NK-92 (cell line): ENCODE data around the gene ANKRD28.
"Not testable (repeated sequence)": the region's sequence is repeated elsewhere in the genome, so short reads cannot be mapped to it uniquely, and the experiment has no call there.

Experiments
- DNase-seq: peaks from one replicate; lab custom pipeline; 2025; ENCODE audit not compliant: unreplicated experiment; lab: John Stamatoyannopoulos, UW

ANKRD28 gene

DNA sequence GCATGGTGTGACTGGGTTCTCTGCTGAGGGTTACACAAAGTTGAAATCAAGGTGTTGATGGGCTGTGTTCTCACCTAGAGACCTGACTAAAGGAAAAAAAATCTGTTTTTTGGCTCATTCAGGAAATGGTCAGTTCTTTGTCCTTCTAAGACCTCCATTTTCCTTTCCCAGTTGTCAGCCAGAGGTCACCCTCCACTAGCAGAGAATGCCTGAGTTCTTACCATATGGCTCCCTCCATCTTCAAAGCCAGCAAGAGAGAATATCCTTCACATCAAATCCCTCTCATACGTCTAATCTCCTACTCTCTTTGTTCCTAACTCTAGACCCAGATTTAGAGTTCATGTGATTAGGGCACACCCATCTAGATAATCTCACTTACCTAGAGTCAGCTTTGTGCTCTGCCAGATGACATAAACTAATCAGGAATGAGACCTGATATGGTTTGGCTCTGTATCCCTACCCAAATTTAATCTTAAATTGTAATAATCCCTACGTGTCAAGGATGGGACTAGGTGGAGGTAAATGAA is 19.4 kb downstream of the ANKRD28 start:
- DNase-seq: no peak

GRCh38 chr3:15774931-15775560 is 22.7 kb downstream of the ANKRD28 start:
- not testable (repeated sequence) for DNase-seq

- no peak for DNase-seq
Observed at GRCh38 chr3:15771444-15771843, 26.3 kb downstream of the ANKRD28 start.

DNA sequence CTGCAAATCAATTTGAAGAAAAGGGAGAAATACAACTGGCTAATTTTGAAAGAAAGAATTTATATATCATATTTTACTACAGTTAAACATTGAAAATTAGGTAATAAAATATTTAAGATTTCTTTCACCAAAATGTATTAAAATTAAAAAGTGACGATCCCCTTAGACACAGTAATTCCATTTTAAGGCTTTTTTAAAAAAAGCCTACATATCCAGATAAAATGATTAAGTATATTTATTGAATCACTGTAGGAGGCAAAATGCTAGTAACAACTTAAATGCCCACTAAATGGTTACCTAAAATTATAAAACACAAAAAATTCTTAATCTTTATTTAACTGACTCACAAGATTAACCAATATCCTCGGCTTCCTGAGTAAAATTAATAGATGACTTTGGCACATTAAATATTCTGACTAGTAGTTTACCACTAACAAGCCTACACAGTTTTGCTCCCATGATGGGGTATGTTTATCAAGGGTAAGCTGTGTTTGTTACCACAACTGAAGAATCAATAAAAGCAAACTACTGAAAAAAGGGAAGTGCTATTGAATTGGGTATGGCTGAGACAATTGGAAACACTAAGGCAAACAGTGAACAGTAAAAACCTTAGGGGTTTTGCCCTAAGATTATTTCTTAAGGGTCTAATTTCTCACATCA is 28.4 kb downstream of the ANKRD28 start:
- no peak for DNase-seq

DNA sequence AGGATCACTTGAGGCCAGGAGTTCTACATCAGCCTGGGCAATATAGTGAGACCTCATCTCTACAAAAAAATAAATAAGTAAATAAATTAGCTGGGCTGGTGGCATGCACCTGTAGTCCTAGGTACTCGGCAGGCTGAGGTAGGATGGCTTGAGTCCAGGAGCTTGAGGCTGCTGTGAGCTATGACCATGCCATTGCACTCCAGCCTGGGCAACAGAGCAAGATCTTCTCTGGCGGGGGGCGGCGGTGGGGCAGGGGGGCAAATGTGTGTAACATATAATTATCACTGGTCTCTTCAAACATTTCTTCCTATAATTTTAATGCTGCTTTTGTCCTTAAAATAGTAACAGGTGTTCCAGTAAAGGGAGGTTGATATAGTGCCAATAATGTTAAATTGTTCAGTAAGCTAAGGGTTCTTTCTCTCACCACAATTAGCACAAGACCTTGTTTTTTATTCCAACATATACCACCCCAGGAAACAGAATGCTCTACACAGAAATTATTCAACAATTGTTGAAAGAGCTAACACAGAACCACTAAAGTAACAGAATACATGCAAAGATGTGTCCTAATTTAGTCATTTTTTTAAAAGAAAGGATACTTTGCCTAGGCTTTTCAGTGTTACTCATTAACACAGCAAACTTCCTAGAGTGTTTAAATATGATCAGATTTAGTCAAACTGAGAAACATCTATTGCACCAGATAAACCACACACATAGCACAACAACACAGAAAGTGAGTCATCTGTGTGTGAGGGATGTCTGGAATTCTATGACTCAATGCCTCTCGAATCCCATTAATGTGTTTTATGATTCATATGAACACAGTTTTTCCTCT is 29.1 kb downstream of the ANKRD28 start:
- no peak for DNase-seq

GRCh38 chr3:15766406-15766805 is 31.4 kb downstream of the ANKRD28 start:
- no peak for DNase-seq

DNA sequence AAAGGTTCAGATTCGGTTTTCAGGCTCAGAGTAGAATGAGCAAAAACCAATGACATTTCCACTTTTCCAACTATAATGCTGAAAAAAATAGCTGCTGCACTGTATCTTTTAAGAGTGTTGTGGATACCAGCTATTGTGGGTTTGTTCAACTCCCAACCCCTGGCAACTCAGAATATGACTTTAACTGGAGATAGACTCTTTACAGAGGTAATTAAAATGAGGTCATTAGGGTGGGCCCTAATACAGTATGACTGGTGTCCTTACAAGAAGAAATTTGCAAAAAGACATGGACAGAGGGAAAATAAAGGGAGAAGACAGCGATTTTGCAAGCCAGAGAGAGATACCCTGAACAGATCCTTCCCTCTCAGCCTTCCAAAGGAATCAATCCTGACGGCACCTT is 39.5 kb downstream of the ANKRD28 start:
- no peak for DNase-seq

GRCh38 chr3:15757824-15758223 is 40.0 kb downstream of the ANKRD28 start:
- DNase-seq: no peak

DNA sequence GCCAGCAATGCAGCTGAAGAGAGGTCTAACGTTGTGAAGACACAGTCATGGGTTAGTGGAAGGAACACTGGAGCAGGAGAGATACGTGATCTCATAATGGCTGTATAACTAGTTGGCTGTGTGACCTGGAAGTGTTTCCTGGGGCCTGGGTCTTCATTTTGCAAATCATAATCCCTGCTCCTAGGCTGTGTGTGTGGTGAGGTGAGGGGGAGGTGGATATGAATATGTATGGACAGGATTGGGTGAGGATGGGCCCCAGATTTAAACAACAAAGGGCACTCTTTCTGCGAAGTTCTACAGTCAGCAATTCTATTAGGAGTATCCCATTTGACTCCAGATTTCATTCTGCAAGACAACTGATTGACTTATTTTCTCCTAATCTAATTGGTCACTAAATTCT is 41.3 kb downstream of the ANKRD28 start:
- no peak for DNase-seq

GRCh38 chr3:15755780-15756179 is 42.0 kb downstream of the ANKRD28 start:
- no peak for DNase-seq

DNA sequence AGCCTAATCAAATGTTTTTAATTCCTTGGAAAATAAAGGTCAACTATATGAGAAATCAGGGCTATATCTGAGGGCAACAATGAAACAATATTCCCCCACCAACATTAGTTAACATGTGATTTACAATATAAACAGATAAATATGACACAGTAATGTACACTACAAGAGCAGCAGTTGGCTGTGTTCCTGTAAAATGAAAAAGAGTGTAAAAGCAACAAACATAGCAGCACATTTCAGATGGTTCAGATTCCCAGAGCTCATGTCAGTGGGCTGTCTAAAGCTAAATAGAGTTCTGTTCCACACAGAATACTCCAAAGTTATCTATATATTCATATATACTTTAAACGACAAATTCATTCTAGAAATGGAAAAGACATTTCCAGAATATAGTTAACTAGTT is 42.6 kb downstream of the ANKRD28 start:
- no peak for DNase-seq

- DNase-seq: no peak
Observed at GRCh38 chr3:15754047-15754446, 43.7 kb downstream of the ANKRD28 start.

DNA sequence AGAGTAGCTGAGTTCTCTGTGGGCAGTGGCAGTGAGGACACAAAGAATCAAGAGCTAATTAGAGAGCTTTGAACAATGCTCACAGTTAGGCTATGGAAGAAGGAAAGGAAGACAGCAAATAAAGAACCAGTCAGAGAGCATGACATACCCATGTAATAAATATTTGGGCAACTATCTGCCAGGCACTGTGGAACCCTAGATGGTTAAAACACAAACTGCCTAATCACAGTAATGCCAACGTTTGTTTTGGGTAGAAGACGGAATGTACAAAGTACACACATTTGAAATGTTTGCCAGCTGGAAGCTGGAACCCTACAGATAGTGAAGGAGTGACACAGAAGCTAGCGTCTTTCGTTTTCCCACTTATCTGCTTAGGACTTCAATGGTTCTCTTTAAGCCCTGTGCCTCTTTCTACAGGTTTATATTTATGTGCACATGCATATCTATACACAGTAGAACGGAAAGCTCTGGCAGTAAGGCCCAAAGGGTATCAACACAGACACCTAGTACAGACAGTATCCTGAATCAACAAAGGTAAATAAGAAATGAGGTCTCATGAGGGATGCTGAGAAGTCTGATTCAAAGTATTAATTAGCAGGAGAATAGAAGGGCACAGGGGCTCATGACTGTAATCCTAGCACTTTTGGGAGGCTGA is 44.6 kb downstream of the ANKRD28 start:
- DNase-seq: no peak

- DNase-seq: no peak
Observed at GRCh38 chr3:15750879-15751278, 46.9 kb downstream of the ANKRD28 start.

GRCh38 chr3:15750143-15750542 is 47.6 kb downstream of the ANKRD28 start:
- DNase-seq: no peak

DNA sequence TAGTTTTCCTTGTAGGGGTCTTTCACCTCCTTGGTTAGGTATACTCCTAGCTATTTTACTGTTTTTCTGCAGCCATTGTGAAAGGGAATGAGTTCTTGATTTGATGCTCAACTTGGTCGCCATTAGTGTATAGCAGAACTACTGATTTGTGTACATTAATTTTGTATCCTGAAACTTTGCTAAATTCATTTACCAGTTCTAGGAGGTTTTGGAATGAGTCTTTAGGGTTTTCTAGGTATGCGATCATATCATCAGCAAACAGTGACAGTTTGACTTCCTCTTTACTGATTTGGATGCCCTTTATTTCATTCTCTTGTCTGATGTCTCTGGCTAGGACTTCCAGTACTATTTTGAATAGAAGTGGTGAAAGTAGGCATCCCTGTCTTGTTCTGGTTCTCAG is 51.9 kb downstream of the ANKRD28 start:
- not testable (repeated sequence) for DNase-seq

DNA sequence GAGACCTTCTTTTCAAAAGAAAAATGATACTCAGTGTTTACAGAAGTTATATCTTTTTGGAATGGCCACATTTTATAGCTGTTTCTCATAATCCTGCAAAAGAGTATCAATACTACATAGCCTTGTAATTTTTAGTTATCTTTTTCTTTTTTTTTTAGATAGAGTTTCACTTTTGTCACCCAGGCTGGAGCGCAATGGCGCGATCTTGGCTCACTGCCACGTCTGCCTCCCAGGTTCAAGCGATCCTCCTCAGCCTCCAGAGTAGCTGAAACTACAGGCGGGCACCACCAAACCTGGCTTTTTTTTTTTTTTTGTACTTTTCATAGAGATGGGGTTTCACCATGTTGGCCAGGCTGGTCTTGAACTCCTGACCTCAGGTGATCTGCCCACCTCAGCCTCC is 53.6 kb downstream of the ANKRD28 start:
- no peak for DNase-seq

DNA sequence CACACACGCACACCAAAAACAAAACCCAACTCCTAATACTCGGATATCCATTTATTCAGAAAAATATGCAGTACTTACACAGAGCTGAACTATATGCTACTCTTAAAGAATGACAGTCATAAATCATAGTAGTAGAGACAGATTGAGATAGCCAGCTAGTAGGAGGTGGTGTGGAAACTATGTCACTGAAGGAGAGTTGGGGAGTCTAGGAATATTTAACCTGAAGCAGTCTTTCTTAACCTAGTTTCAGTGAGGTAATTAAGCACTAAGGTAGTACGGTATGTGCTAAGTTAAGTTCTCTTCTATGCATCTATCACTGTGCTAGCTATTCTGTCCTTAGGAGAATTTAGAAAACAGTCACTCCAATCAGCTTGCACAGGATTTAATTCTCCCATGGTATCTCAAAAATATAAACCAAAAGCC is 54.2 kb downstream of the ANKRD28 start:
- DNase-seq: no peak

DNA sequence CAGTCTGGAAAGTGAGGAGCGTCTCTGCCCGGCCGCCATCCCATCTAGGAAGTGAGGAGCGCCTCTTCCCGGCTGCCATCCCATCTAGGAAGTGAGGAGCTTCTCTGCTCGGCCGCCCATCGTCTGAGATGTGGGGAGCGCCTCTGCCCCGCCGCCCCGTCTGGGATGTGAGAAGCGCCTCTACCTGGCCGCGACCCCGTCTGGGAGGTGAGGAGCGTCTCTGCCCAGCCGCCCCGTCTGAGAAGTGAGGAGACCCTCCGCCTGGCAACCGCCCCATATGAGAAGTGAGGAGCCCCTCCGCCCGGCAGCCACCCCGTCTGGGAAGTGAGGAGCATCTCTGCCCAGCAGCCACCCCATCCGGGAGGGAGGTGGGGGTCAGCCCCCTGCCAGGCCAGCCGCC is 55.5 kb downstream of the ANKRD28 start:
- DNase-seq: not testable (repeated sequence)

DNA sequence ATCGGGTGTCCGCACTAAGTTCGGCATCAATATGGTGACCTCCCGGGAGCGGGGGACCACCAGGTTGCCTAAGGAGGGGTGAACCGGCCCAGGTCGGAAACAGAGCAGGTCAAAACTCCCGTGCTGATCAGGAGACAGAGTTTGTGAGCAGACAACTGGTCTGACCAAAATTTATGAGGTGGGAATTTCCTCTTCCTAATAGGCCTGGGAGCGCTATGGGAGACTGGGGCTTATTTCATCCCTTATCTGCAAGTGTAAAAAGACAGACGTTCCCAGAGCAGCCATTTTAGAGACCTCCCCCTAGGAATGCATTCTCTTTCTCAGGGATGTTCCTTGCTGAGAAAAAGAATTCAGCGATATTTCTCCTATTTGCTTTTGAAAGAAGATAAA is 59.2 kb downstream of the ANKRD28 start:
- DNase-seq: not testable (repeated sequence)

GRCh38 chr3:15731024-15731423 is 66.8 kb downstream of the ANKRD28 start:
- DNase-seq: no peak
